Lung (tissue), 12 donors: ENCODE results near the gene PRSS21. TPM values are rescaled to one million over a fixed set of nuclear protein-coding genes. Genes with fewer than 3 reads are reported as not detected.

ENCODE experiments used
- ATAC-seq: fragments of 200-7000 bp; cut with Tn5 transposase; one replicate; pipeline ENCODE4 v1.9.1; 2020; ENCODE audit warnings: moderate number of reproducible peaks; ENCODE audit not compliant: insufficient read depth, low FRiP score
- DNase-seq, 3 donors: peaks; one replicate each; pipeline ENCODE4 v3.0.0-alpha.2; 2013 to 2017
- H3K27ac ChIP-seq, 2 donors: one replicate each; pipeline ENCODE4 v1.5.1; 2013; ENCODE audit warnings: mild to moderate bottlenecking in 2 of 2, moderate library complexity in 2 of 2, control low read depth in 1 of 2, inconsistent platforms in 1 of 2, low read depth in 1 of 2, low read length in 1 of 2
- H3K27me3 ChIP-seq, 3 donors: one replicate each; pipeline ENCODE4 v1.5.1; 2013; ENCODE audit warnings: low read length in 2 of 3; ENCODE audit not compliant: control insufficient read depth in 3 of 3, insufficient read depth in 3 of 3
- H3K36me3 ChIP-seq, 4 donors: one replicate each; pipeline ENCODE4 v1.5.1; 2013; ENCODE audit warnings: low read length in 4 of 4, mild to moderate bottlenecking in 1 of 4, moderate library complexity in 1 of 4; ENCODE audit not compliant: control insufficient read depth in 4 of 4, insufficient read depth in 4 of 4
- H3K4me1 ChIP-seq, 5 donors: one replicate each; pipeline ENCODE4 v1.5.1; 2013; ENCODE audit warnings: low read length in 5 of 5, mild to moderate bottlenecking in 2 of 5, moderate library complexity in 1 of 5; ENCODE audit not compliant: control insufficient read depth in 5 of 5, insufficient read depth in 5 of 5
- H3K4me3 ChIP-seq: one replicate; pipeline ENCODE4 v1.5.1; 2013; ENCODE audit warnings: mild to moderate bottlenecking, control low read depth, moderate library complexity
- H3K9ac ChIP-seq, 2 donors: one replicate each; pipeline ENCODE4 v1.5.1; 2013; ENCODE audit warnings: low read length in 2 of 2, control low read depth in 1 of 2; ENCODE audit not compliant: insufficient read depth in 1 of 2
- H3K9me3 ChIP-seq, 4 donors: one replicate each; pipeline ENCODE4 v1.5.1; 2013; ENCODE audit warnings: low read length in 3 of 4, mild to moderate bottlenecking in 1 of 4, moderate library complexity in 1 of 4; ENCODE audit not compliant: control insufficient read depth in 4 of 4, insufficient read depth in 3 of 4
- WGBS, 2 donors: extraction: QIAGEN DNeasy Blood & Tissue Kit; methylation state at CpG; one replicate each; pipeline ENCODE4 v1.1.7; 2013; 5-methylcytosine and 5-hydroxymethylcytosine counted together
- polyA plus RNA-seq, 2 donors: library from polyadenylated mRNA; stranded (reverse); fragments of 200-250 nt; gene quantifications; one replicate each; pipeline ENCODE4 v1.2.1, GENCODE V29; 2013
- total RNA-seq, 2 donors: library from RNA; depleted of rRNA in 1 of 2; stranded (reverse); fragments of >200 nt in 1 of 2; gene quantifications; one replicate each; pipeline ENCODE4 v1.2.1, GENCODE V29; 2014 to 2021
- TF ChIP-seq, protein P1 (sequence below): IDR thresholded peaks from 2 replicates; pipeline ENCODE4 v1.5.1; 2012; ENCODE audit warnings: mild to moderate bottlenecking; ENCODE audit errors: control extremely low read depth, extremely low read depth
- donor health status: control.
- donor health status: control.
- donor health status: Bipolar disorder and iron deficiency.
- donor health status: healthy.
- donor health status: DM: yes; HTN: yes; CAD: no.

Gene PRSS21
- total and polyA plus RNA-seq, 4 donors: 0.77 to 7.9 (median 4.2) TPM; not detected in 1

DNA sequence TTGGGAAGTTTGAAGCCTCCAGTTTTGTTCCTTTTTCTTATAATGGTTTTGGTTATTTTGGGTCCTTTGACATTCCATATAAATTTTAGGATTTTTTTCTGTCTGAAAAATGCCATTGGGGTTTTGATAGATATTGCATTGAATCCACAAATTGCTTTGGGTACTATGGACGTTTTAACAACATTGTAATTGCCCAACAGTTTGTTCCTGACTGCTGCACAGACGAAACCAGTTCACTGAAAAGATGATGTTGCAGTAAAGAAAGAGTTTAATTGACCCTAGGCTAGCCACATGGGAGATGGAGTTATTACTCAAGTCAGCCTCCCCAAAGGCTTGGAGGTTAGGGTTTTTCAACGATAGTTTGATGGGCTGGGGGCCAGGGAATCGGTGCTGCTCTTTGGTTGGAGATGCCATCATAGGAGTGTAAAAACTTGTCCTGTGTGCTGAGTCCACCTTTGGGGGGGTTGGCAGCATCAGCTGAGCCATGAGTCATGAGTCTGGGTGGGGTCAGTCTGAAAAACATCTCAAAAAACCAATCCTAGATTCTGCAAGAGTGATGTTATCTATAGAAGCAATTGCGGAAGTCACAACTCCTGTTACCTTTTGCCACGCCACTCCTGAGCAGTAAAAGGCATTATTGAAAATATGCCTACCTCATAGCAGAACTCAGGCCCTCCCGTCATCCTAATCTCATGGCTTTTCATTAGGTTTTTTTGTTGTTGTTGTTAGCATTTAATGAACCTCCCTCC lies 21.5 kb upstream of the PRSS21 start:
- Histone ChIP-seq H3K4me1 (peaks cover 0 to 1% (median 0%) of the 10 kb centered on the region in 5 donors), H3K9me3 (no peaks in the 10 kb centered on the region), H3K4me3 (no peak overlapping the region), H3K9ac (no peak overlapping the region), H3K27ac (no peak overlapping the region), H3K27me3 (peaks cover 0 to 11% (median 0%) of the 10 kb centered on the region in 3 donors), H3K36me3 (no peaks in the 10 kb centered on the region)
- DNase-seq (no peak), ATAC-seq (no peak)
- 64 to 65% methylated on average over 7 of the region's 7 CpGs for WGBS, 2 donors
- TF ChIP-seq, protein P1, sequence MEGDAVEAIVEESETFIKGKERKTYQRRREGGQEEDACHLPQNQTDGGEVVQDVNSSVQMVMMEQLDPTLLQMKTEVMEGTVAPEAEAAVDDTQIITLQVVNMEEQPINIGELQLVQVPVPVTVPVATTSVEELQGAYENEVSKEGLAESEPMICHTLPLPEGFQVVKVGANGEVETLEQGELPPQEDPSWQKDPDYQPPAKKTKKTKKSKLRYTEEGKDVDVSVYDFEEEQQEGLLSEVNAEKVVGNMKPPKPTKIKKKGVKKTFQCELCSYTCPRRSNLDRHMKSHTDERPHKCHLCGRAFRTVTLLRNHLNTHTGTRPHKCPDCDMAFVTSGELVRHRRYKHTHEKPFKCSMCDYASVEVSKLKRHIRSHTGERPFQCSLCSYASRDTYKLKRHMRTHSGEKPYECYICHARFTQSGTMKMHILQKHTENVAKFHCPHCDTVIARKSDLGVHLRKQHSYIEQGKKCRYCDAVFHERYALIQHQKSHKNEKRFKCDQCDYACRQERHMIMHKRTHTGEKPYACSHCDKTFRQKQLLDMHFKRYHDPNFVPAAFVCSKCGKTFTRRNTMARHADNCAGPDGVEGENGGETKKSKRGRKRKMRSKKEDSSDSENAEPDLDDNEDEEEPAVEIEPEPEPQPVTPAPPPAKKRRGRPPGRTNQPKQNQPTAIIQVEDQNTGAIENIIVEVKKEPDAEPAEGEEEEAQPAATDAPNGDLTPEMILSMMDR: no peak

- Histone ChIP-seq H3K27me3 (peaks cover 0 to 11% (median 0%) of the 10 kb centered on the region in 3 donors), H3K9me3 (no peaks in the 10 kb centered on the region), H3K27ac (peak overlapping the region in 1 of 2 donors; percentile 89), H3K4me1 (peaks cover 0 to 1% (median 0%) of the 10 kb centered on the region in 5 donors), H3K36me3 (no peaks in the 10 kb centered on the region), H3K4me3 (no peak overlapping the region), H3K9ac (no peak overlapping the region)
- ATAC-seq: no peak
- TF ChIP-seq, protein P1: no peak
- 84 to 92% methylated on average over 39 of the region's 39 CpGs for WGBS, 2 donors
- DNase-seq: no peak
Observed at GRCh38 chr16:2798723-2799204, 18.3 kb upstream of the PRSS21 start.

DNA sequence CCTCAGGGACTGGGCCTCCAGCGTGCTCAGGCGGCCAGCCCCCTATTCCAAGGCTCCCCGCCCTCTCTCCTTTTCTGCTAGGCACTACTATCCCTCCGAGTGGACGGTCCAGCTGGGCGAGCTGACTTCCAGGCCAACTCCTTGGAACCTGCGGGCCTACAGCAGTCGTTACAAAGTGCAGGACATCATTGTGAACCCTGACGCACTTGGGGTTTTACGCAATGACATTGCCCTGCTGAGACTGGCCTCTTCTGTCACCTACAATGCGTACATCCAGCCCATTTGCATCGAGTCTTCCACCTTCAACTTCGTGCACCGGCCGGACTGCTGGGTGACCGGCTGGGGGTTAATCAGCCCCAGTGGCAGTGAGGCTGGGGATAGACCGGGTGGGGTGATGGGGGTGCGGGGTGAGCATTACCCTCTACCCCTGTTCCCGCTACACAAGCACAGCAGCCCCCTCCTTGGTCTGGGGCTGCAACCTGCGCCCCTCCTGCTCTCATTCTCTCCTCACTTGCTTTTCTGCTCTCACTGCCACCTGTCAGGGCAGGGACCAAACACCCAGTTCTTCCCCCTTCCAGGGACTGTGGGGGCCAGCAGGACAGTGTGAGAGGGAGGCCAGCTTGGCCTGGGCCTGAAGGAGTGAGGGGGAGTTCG lies 17.7 kb upstream of the PRSS21 start:
- Histone ChIP-seq H3K9me3 (peaks cover 0 to 5% (median 2%) of the 10 kb centered on the region in 4 donors), H3K36me3 (no peaks in the 10 kb centered on the region), H3K27ac (peak overlapping the region in 1 of 2 donors; percentile 89), H3K4me3 (no peak overlapping the region), H3K4me1 (peaks cover 0 to 1% (median 0%) of the 10 kb centered on the region in 5 donors), H3K9ac (no peak overlapping the region), H3K27me3 (peaks cover 0 to 11% (median 0%) of the 10 kb centered on the region in 3 donors)
- TF ChIP-seq, protein P1: no peak
- no peak for DNase-seq
- 82 to 88% methylated on average over 21 of the region's 21 CpGs for WGBS, 2 donors
- no peak for ATAC-seq
